NCI-H2227 (cell line): Measurements from ENCODE around the gene DBF4B.
"Not testable (repeated sequence)": the region's sequence is repeated elsewhere in the genome, so short reads cannot be mapped to it uniquely, and the experiment has no call there.

ENCODE experiments used
- DNase-seq: peaks from one replicate; lab custom pipeline; 2025; ENCODE audit not compliant: unreplicated experiment; lab: John Stamatoyannopoulos, UW

The DBF4B gene, protein sequence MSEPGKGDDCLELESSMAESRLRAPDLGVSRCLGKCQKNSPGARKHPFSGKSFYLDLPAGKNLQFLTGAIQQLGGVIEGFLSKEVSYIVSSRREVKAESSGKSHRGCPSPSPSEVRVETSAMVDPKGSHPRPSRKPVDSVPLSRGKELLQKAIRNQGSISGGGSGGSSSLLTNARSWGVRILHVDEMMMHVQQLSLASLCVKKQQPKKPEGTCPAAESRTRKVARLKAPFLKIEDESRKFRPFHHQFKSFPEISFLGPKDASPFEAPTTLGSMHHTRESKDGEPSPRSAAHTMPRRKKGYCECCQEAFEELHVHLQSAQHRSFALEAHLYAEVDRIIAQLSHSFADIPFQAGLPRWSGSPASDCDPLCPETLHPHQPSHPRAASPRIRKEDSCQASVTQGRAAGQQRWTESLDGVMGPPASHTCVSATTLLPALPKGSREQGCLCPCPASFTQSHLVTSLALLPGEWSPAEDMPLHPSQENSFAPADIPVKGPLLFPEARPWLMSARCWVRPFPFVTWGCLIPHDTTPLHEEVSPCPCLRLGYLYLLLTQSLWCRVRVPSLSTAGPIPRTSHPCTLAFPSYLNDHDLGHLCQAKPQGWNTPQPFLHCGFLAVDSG

DNA sequence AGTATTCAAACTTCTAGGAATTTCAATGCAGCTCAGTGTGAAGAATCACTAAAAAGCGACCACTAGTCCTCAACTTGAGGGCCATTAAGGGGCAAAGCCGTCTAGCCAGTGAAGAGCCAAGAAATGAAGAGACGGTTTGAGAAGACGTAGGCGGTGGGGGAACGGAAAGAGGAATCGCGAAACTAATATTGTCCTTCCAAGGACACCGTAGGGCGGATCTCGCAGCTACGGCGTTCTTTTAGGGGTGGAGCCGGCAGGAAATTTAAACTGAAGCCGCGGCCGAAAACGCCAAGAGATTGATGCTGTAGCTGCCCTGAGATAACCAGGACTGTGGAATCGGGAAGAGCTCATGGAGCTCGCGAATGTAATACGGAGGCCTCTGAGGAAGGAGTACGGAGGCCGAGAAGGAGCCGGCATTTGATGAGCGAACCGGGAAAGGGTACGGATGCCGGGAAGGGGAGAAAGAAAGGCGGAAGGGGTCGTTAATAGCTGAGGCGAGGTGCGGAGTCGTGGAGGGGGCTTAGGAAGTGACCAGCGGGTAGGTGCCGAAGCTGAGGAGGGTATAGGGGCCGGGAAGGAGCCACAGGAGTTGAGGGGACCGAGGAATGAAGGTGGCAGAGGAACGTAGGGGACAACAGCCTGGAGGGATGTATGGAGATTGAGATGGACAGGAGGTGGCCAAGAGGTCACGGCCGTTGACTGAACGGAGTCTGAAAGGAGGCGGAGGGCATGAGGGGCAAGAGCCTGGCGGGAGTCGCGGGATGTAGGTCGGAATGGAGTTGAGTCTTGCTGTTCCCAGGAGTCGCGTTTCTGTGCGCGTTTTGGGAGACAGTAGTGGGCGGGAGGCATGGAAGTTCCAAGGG is at the start of gene DBF4B:
Gene DBF4B (plus strand): TSS at position 265 of the 863 bp plus-strand sequence. CDS start 156 bp downstream, at position 421.
- peak; percentile 94 for DNase-seq

DNA sequence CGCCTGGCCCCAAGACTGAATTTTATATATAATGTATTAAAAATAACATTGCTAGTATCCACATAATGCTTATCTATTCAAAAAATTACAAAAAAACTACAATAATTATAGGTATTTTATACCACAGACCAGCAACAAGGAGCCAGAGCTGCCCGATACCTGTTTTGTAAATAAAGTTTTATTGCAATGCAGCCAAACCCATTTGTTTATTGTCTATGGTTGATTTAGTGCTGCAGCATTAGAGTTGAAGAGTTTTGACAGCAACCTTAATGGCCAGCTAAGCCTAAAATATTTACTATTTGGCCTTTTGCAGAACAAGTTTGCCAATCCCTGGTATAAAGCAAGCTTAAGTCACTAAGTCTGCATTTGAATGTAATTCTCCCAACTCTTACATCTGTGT is 46.6 kb upstream of the DBF4B start:
- no peak for DNase-seq

DNA sequence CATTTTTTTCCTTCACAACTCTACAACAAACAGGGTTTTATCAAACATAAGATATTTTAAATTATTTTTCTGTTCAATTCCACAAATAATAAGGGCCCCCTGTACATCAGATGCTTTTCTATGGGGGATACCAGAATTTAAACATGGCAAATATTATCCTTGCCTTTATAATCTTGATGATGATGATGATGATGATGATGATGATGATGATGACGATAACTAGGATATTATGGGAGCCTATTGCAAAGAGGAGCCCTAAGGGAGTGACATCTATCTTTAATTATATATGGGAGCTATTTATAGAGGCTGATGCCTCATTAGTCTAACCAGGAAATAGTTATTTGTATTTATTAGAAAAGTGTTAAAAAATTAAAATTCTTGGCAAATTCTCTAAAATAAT is 45.4 kb upstream of the DBF4B start:
- DNase-seq = no peak

DNA sequence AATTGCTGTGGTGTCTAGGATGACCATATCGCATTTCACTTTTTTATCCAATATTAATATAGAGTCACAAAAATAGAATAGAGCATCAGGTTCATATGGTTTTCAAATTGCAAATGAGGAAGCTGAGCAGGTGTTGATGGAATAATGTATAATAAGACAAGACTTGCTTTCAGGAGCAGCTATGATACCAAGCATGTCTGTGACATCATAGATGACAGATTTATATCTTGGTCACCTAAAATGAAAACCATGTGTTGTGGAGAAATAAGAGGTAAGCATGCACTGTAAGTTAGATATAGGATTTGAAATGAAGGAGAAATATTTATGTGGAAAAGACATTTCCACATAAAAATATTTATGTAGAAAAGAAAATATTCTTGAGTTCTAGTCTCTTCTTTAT is 43.6 kb upstream of the DBF4B start:
- no peak for DNase-seq

DNA sequence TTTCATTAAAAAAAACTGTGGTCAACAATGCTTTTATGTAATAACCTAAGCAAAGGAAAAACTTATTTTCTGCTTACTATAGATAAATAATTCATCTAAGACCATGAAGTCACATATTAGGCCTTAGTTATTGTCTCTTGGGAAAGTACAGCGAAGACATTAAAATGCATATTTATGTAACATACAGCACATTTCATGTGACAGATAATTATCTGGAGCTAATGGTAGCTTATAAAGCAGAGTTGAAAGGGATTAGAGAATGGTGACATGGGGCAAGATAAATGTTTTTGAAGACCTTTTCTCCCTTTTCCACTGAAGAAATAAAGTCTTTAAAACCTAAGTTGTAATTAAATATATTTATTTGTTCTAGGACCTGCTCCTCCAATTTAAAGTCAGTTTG is 42.5 kb upstream of the DBF4B start:
- DNase-seq = no peak

DNA sequence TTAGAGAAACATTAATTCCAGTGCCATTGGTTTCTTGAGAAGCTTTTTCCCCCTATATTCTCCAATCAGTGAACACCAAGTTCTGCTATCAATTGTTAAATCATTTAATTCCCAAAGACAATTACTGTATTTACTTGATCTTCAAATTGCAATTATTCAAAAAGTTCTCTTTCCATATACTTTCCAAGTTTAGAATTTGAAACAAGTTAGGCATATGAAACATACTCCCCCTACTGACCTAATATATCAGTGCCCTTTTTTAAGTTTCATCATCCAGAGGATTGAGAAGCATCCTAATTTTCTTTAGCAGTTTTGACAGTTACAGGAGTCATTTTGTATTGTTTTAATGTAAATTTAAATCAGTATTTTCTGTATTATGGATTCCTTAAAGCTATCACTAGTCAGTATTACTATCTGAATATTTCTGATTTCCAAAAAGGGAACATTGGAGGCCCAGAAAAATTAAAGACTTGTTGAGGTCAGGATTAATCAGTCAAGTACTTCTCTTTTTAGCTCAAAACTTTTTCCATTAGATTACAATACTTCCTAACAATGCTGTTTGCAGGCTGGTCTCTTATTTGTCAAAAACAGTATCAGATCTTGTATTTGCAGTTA is 35.9 kb upstream of the DBF4B start:
- DNase-seq = no peak

DNA sequence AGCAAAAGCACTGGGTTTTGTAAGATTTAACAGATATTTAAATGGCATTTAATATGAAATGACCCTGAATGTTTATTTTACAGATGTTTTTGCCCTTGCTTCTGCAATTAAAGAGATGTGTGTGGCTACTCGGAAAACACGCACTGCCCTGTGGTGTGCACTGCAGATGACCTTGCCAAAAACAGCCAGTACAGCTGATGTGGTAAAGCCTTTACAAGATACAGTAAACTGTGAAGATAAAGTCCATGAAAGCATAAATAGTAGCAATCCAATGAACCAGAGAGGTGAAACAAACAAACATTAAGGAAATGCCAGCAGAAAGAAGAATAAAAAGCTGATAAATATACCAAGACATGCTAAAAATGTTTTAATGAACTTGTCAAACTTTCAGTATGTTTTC is 34.6 kb upstream of the DBF4B start:
- DNase-seq = no peak

DNA sequence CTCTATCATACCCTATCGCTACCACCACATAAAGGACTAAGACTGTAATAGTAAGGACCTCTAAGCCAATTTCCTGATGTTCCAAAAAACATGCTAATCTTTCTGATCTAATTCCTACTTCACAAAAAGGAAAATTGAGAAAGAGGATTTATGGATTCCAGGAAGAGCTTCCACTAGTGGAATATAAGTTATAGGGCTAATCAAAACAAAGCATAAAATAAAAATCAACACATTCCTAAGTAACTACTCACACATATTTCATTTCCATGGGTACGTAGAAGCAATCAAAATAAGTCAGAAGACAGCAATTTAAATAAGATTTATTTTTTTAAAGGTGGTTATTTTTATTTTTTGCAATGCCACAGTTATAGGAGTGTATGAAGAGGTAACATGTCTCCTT is 31.3 kb upstream of the DBF4B start:
- no peak for DNase-seq

DNA sequence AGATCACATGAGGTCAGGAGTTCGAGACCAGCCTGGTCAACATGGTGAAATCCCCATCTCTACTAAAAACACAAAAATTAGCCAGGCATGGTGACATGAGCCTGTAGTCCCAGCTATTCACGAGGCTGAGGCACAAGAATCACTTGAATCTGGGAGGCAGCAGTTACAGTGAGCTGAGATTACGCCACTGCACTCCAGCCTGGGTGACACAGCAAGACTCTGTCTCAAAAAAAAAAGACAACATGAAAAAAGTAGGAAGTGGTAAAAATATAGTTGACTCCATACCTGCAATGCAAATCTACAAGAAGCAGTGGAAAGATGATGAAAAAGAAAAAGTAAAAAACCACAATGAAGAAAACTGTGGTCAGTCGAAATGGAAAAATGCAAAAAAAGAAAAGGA is 25.2 kb upstream of the DBF4B start:
- not testable (repeated sequence) for DNase-seq

DNA sequence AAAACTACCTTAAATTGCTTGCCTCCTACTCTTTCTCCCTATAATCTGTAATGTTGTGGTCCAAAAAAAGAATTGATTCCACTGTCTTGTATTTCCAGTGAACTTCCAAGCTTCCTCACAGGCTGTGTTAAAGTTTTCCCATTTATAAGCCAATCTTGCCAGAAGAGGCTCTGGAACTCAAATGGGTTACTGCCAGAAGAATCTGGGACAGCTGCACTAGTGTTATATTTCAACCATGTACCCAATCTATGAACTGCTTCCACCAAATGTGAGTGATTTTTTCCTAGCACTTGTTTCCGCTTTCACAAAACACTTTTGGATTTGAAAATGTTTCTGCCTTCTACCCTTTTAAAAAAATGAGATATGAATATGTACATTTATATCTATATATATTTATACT is 20.7 kb upstream of the DBF4B start:
- no peak for DNase-seq

DNA sequence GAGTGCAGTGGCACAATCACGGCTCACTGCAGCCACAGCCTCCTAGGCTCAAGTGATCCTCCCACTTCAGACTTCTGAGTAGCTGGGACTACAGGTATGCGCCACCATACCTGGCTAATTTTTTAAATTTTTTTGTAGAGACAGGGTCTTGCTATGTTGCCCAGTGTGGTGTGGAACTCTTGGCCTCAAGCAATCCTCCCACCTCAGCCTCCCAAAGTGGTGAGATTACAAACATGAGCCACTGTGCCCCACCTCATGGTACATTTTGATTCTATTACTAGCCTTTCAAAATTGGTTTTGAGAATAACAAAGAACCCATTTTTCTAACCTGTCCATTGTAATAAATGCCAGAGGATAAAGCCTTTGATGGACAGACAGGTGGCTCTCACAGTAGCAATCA is 20.3 kb upstream of the DBF4B start:
- DNase-seq = no peak

DNA sequence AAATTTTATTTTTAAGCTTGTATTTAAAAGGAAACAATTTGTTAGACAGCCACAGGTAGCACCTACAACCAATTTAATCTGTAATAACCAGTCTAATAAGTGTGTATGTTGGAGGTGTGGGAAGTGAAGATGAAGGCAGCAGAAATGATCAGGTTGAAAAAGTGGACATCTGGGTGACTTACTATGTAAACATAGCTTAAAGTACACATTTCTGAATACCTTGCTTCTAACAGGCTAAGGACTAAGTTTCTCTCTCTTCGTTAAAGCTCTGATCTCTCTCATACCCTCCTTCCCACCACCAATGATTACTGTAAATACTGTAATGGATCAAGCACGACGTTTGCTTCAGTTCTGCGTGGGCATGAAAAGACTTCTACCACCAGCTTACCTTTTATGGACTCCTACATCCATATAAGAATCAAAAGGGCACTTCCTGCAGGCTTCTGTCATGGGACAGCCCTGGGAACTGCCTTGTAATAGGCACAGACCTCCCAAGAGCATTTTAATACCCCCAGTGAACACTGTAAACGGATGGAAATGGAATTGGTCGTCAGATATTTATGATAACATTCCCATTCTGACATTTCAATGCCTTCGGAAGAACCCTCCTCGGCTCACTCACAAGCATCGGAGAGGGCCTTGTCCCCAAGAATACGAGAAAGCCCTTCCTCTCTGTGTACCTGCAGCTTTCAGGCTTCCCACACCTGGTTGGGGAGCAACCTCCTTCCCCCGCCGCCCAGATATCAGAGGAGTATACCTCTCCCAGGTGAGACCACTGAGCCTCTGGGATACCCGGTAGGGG is 19.6 kb upstream of the DBF4B start:
- DNase-seq = no peak

DNA sequence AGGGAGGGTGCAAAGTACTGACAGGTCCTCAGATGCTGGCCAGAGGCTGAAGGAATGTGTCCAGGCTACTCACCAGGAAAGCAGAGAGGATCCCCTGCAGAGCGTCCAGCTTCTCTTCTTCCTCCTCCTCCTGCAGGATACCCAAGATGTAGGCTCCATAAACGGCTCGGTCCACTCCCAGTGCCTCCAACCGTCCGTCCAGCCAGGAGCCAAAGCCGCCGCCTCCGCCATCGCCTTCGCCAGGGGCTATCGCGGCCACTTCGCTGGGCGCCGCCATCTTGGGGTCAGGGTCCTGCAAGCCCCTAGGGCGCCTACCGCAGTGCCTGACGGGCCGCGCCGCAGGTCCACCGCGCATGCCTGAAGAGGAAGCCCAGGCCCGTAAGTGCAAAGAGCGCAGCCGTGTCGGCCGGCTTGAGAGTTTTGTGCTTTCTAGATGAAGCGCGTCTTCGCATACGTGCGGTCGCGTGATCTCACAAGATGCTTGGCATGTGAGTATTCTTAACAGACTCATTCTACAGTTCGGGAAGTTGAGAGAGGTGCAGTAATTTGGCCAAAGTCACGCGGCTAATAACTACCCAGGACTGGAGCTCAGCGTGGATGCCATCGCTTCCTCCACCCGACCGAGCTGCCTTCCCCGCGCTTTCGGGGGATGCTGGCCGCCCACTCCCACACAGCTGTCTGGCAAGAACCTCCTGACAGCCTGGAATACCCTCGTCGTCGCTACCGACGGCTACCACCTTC is 18.8 kb upstream of the DBF4B start, which contains the start of gene CCDC43:
Gene CCDC43 (minus strand): TSS at position 300 of the 741 bp plus-strand sequence. CDS start 23 bp downstream, at position 277.
- DNase-seq = peak; percentile 96

DNA sequence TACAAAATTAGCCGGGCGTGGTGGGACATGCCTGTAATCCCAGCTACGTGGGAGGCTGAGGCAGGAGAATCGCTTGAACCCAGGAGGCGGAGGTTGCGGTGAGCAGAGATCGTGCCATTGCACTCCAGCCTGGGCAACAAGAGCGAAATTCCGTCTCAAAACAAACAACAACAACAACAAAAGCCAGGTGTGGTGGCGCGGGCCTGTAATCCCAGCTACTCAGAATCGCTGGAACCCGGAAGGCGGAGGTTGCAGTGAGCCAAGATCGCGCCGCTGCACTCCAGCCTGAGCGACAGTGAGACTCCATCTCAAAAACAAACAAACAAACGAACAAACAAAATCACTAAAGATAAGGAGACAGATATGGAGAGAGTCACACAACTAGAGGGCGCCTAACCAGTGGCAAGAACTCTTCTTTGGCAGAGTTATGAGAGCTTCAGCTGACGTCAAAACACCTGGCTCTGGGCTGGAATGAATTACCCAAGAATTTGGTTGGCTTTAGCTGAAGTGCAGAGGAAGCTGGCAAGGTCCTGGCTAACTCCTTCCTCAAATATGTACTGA is 17.6 kb upstream of the DBF4B start:
- peak; percentile 40 for DNase-seq

DNA sequence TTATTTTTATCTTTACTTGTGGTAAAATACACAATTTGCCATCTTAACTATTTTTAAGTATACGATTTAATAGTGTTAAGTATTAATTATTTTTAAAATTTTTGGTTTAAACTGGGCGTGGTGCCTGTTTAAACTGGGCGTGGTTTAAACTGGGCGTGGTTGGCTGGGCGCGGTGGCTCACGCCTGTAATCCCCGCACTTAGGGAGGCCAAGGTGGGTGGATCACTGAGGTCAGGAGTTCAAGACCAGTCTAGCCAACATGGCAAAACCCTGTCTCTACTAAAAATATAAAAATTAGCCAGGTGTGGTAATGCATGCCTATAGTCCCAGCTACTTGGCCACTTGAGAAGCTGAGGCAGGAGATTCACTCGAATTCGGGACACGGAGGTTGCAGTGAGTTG is 14.9 kb upstream of the DBF4B start:
- no peak for DNase-seq

DNA sequence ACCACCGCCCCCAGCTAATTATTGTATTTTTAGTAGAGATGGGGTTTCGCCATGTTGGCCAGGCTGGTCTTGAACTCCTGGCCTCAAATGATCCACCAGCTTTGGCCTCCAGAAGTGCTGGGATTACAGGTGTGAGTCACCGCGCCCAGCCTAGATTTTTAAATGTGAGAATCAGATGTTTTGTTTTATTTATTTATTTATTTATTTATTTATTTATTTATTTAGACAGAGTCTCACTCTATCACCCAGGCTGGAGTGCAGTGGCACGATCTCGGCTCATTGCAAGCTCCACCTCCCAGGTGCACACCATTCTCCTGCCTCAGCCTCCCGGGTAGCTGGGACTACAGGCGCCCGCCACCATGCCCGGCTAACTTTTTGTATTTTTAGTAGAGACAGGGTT is 8.2 kb upstream of the DBF4B start:
- not testable (repeated sequence) for DNase-seq

DNA sequence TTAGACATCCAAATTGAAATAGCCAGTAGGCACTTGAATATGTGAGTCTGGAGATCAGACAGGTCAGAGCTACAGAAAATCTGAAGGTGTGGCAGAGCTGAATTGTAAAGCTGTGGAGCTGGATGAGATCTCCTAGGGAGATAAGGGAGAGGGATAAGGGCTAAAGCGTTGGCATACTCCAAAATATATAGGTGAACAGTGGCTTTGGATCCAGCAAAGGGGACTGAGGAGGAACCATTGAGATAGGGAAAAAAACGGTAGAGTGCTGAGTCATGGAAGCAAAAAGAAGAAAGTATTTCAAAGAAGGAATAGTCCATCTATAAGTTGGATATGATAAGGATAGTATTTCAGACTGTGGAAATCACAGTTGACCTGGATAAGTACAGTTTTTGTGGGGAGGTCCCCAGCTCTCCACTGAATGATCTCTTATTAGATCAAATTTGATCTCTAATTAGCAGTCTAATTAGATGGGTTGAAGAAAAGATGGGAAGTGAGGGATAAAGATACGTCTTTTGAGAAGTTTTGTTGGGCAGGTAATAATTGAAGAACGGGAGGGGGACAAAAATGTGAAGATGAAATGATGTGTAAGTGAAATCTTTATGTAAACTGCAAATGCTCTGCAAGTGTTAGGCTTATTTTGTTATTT is 587 bp upstream of the DBF4B start:
- no peak for DNase-seq

DNA sequence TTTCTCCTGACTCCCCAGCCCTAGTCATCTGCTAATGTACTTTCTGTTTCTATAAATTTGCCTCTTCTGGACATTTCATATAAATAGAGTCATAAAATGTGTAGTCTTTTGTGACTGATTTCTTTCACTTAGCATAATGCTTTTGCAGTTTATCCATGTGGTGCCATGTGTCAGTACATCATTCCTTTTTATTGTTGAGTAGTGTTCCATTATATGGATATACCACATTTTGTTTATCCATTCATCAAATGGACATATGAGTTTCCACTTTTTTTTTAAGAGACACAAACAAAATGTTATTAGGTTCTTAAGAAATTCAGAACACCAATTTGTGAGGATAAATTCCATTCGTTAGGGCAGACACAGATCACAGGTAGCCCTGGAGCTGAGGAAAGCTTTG is 11.0 kb downstream of the DBF4B start:
- no peak for DNase-seq

DNA sequence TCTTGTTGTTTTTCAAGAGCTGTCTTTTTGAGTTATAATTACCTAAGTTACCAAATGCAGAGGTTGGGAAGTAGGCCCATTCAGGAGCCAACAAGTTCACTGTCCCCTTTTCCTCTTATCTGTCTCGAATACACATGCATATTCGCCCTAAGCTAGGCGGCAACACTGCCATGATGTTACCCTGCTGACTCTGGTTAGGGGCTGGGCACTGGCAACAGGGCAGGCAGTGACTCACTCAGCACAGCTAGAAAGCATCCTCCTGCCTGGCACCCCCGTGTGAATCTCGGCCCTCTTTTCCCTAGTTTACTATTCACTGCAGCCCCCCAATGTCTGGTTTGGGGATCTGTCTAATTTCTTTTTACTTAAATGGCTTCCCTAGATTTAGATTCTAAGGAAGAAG is 13.8 kb downstream of the DBF4B start:
- no peak for DNase-seq
